Hepatocyte (in vitro differentiated cells): Measurements from ENCODE around the gene FGF21. TPM values are rescaled to one million over a fixed set of nuclear protein-coding genes. Genes with fewer than 3 reads are reported as not detected.
A peak's percentile ranks its signal among the peaks of the same experiment; 100 is the strongest.

Experiments used
- DNase-seq: peaks from one replicate; pipeline ENCODE4 v3.0.0-alpha.2; 2016; ENCODE audit warnings: low spot score
- H2AFZ ChIP-seq: fragments of 200-600 bp; sonication (generic); 2 replicates; pipeline ENCODE4 v1.6.0; 2016; ENCODE audit warnings: antibody characterized with exemption, mild to moderate bottlenecking
- H3K27ac ChIP-seq: fragments of 200-600 bp; sonication (generic); 2 replicates; pipeline ENCODE4 v1.5.1; 2016; ENCODE audit warnings: mild to moderate bottlenecking
- H3K27me3 ChIP-seq: fragments of 200-600 bp; sonication (generic); 2 replicates; pipeline ENCODE4 v1.6.1; 2016
- H3K36me3 ChIP-seq: fragments of 200-600 bp; sonication (generic); replicated peaks from 2 replicates; pipeline ENCODE4 v1.5.1; 2016; ENCODE audit warnings: low read depth; ENCODE audit not compliant: insufficient read depth
- H3K4me1 ChIP-seq: fragments of 200-600 bp; sonication (generic); 2 replicates; pipeline ENCODE4 v1.5.1; 2016; ENCODE audit warnings: mild to moderate bottlenecking, moderate library complexity; ENCODE audit not compliant: insufficient read depth
- H3K4me2 ChIP-seq: fragments of 200-600 bp; sonication (generic); 2 replicates; pipeline ENCODE4 v1.6.0; 2016
- H3K4me3 ChIP-seq: fragments of 200-600 bp; sonication (generic); 2 replicates; pipeline ENCODE4 v1.5.1; 2016; ENCODE audit warnings: mild to moderate bottlenecking
- H3K79me2 ChIP-seq: fragments of 200-600 bp; sonication (generic); 2 replicates; pipeline ENCODE4 v1.6.0; 2017; ENCODE audit warnings: mild to moderate bottlenecking
- H3K9me2 ChIP-seq: fragments of 200-600 bp; sonication (generic); replicated peaks from 2 replicates; pipeline ENCODE4 v1.6.0; 2017; ENCODE audit warnings: mild to moderate bottlenecking; ENCODE audit not compliant: insufficient read depth
- H3K9me3 ChIP-seq: fragments of 200-600 bp; sonication (generic); 2 replicates; pipeline ENCODE4 v1.5.1; 2016; ENCODE audit warnings: low read depth, mild to moderate bottlenecking
- H4K20me1 ChIP-seq: fragments of 200-600 bp; sonication (generic); 2 replicates; pipeline ENCODE4 v1.6.0; 2016; ENCODE audit warnings: mild to moderate bottlenecking; ENCODE audit not compliant: insufficient read depth, poor library complexity, severe bottlenecking
- CTCF ChIP-seq: fragments of 200-600 bp; sonication (generic); IDR thresholded peaks from 2 replicates; pipeline ENCODE4 v1.5.1; 2016; ENCODE audit warnings: antibody characterized with exemption, mild to moderate bottlenecking; ENCODE audit not compliant: poor library complexity
- EZH2 ChIP-seq: fragments of 200-600 bp; sonication (generic); IDR thresholded peaks from 2 replicates; pipeline ENCODE4 v1.6.1; 2016; ENCODE audit warnings: antibody characterized with exemption, mild to moderate bottlenecking, borderline replicate concordance
- EZH2phosphoT487 ChIP-seq: fragments of 200-600 bp; sonication (generic); IDR thresholded peaks from one replicate; pipeline ENCODE4 v1.6.1; 2018; ENCODE audit warnings: antibody characterized with exemption, mild to moderate bottlenecking, low read depth, moderate library complexity; ENCODE audit not compliant: unreplicated experiment, severe bottlenecking
- WGBS: methylation state at CpG from one replicate; pipeline ENCODE4 v1.1.6; 2016; ENCODE audit warnings: low lambda C conversion rate; ENCODE audit errors: missing lambda C conversion rate; 5-methylcytosine and 5-hydroxymethylcytosine counted together
- polyA plus RNA-seq: library from polyadenylated mRNA; unstranded; fragments of >200 nt; fragmentation: Nextera tagmentation; extraction: Ambion mirVana; gene quantifications from 2 replicates; pipeline ENCODE4 v1.2.1, GENCODE V29; 2016
- total RNA-seq: library from RNA; depleted of rRNA; stranded (reverse); fragments of >200 nt; gene quantifications from 2 replicates; pipeline ENCODE4 v1.2.3, GENCODE V29; 2014

FGF21 gene
- total and polyA plus RNA-seq, 2 experiments from 2014 or later: not detected

GRCh38 chr19:48722196-48722708, 33.1 kb upstream of the FGF21 start:
- DNase-seq: no peak
- Histone ChIP-seq H3K27me3 (no peaks in the 10 kb centered on the region), H3K36me3 (no peaks in the 10 kb centered on the region), H3K4me2 (no peak overlapping the region), H3K9me3 (no peaks in the 10 kb centered on the region), H4K20me1 (no peaks in the 10 kb centered on the region), H3K9me2 (no peaks in the 10 kb centered on the region), H3K27ac (no peak overlapping the region), H3K4me1 (peaks cover 4% of the 10 kb centered on the region), H3K4me3 (no peak overlapping the region), H3K79me2 (no peaks in the 10 kb centered on the region), H2AFZ (no peak overlapping the region)
- 91% methylated on average over 11 of the region's 11 CpGs for WGBS
- TF ChIP-seq CTCF: no peak
- TF ChIP-seq EZH2phosphoT487: no peak
- no peak for TF ChIP-seq EZH2

- Histone ChIP-seq H2AFZ (no peak overlapping the region), H3K27me3 (no peaks in the 10 kb centered on the region), H3K4me3 (no peak overlapping the region), H3K9me3 (no peaks in the 10 kb centered on the region), H3K79me2 (no peaks in the 10 kb centered on the region), H3K36me3 (no peaks in the 10 kb centered on the region), H4K20me1 (no peaks in the 10 kb centered on the region), H3K4me2 (no peak overlapping the region), H3K4me1 (no peaks in the 10 kb centered on the region), H3K27ac (peak overlapping the region; percentile 87), H3K9me2 (no peaks in the 10 kb centered on the region)
- WGBS: 69% methylated on average over 11 of the region's 11 CpGs
- no peak for TF ChIP-seq CTCF
- no peak for TF ChIP-seq EZH2
- TF ChIP-seq EZH2phosphoT487: no peak
- DNase-seq: peak; percentile 73
Observed at GRCh38 chr19:48724796-48725753, 30.2 kb upstream of the FGF21 start.

- no peak overlapping the region for H3K4me3 ChIP-seq
- no peaks in the 10 kb centered on the region for H3K9me2 ChIP-seq
- no peaks in the 10 kb centered on the region for H3K36me3 ChIP-seq
- H3K27ac ChIP-seq: no peak overlapping the region
- H3K4me2 ChIP-seq: no peak overlapping the region
- no peaks in the 10 kb centered on the region for H3K27me3 ChIP-seq
- TF ChIP-seq EZH2: no peak
- no peak for TF ChIP-seq CTCF
- TF ChIP-seq EZH2phosphoT487: no peak
- H3K9me3 ChIP-seq: no peaks in the 10 kb centered on the region
- WGBS: 92% methylated on average over 2 of the region's 2 CpGs
- no peak for DNase-seq
- H3K79me2 ChIP-seq: no peaks in the 10 kb centered on the region
- no peaks in the 10 kb centered on the region for H4K20me1 ChIP-seq
- H2AFZ ChIP-seq: no peak overlapping the region
- H3K4me1 ChIP-seq: no peaks in the 10 kb centered on the region
Observed at GRCh38 chr19:48726556-48726955, 28.8 kb upstream of the FGF21 start.
